ENCODE data around the gene RGS19. TPM values are rescaled to one million over a fixed set of nuclear protein-coding genes. Genes with fewer than 3 reads are reported as not detected.

Gene RGS19
- total and polyA plus RNA-seq, 3 donors from 2014 or later = 4.4 to 10.4 (median 7.3) TPM

DNA sequence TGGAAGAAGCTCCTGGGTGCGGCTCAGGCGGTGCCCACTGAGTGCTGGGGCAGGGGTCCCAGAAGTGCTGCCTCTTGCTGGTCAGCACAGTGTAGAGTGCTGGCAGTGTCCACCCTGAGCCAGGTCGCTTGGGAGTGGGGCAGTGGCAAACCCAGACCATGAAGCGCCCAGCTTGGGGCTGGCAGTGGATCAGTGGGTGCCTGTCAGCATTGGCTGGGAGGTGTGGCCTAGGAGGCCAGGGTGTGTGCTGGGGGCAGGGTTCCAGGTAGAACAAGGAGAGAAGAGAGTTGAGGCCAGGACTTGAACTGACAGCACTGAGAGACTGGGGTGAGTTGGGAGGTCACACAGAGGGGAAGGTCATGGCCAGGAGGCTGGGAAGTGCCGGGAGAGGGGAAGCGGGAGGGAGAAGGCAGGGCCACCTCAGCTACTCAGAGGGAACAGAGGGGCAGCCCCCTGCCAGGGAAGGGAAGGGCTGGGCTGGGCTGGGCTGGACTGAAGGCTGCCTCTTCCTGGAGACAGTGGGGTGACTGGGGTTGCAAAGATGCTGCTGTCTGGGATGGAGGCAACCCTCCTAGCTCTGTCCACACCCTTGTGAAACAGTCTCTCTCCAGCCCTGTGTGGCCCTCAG, 12.2 kb downstream of the RGS19 start:
- H3K4me1 ChIP-seq = peaks cover 20% of the 10 kb centered on the region
- 71 to 86% methylated on average over 2 to 6 of the region's 6 CpGs for WGBS, 2 donors
- no peaks in the 10 kb centered on the region for H3K9me3 ChIP-seq

DNA sequence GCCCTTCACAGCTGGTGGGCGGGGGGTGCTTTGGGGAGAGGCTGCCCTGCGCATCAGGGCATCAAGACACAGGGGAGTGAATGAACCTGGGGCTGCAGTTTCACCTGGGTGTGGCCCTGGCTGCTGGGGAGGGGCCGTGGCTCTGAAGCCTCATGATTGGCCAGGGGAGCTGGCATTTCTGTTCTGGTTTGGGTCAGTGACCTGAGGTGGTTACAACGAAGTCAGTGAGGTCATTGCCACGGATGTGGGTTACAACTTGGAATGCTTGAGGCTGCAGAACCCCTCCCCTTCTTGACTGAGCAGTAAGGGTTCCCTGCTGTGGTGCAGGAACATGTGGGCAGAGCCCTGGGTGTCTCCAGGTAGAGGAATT, 13.4 kb downstream of the RGS19 start:
- H3K9me3 ChIP-seq = no peaks in the 10 kb centered on the region
- H3K36me3 ChIP-seq (ENCODE audit: low read depth, missing control alignments) = no peaks in the 10 kb centered on the region
- H3K27ac ChIP-seq = no peak overlapping the region
- no peak overlapping the region for H3K4me3 ChIP-seq
- no peak for TF ChIP-seq POLR2A (IDR thresholded peaks at IDR 0.05)
- intact Hi-C loops (cut with DNase I; ENCODE audit: low total_unique reads) = no loop called here
- WGBS, 2 donors = 59 to 80% methylated on average over 1 to 5 of the region's 5 CpGs
- peaks cover 20% of the 10 kb centered on the region for H3K4me1 ChIP-seq
- no peaks in the 10 kb centered on the region for H3K27me3 ChIP-seq
- DNase-seq = no peak

More for the DNA sequence above, 12.2 kb downstream of the RGS19 start:
- intact Hi-C loops (cut with DNase I; ENCODE audit: low total_unique reads) = no loop called here
- H3K4me3 ChIP-seq = no peak overlapping the region
- H3K36me3 ChIP-seq (ENCODE audit: low read depth, missing control alignments) = no peaks in the 10 kb centered on the region
- H3K27ac ChIP-seq = no peak overlapping the region
- TF ChIP-seq, protein P1, sequence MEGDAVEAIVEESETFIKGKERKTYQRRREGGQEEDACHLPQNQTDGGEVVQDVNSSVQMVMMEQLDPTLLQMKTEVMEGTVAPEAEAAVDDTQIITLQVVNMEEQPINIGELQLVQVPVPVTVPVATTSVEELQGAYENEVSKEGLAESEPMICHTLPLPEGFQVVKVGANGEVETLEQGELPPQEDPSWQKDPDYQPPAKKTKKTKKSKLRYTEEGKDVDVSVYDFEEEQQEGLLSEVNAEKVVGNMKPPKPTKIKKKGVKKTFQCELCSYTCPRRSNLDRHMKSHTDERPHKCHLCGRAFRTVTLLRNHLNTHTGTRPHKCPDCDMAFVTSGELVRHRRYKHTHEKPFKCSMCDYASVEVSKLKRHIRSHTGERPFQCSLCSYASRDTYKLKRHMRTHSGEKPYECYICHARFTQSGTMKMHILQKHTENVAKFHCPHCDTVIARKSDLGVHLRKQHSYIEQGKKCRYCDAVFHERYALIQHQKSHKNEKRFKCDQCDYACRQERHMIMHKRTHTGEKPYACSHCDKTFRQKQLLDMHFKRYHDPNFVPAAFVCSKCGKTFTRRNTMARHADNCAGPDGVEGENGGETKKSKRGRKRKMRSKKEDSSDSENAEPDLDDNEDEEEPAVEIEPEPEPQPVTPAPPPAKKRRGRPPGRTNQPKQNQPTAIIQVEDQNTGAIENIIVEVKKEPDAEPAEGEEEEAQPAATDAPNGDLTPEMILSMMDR (IDR thresholded peaks at IDR 0.05) = no peak
- DNase-seq = no peak
- H3K27me3 ChIP-seq = no peaks in the 10 kb centered on the region

DNA sequence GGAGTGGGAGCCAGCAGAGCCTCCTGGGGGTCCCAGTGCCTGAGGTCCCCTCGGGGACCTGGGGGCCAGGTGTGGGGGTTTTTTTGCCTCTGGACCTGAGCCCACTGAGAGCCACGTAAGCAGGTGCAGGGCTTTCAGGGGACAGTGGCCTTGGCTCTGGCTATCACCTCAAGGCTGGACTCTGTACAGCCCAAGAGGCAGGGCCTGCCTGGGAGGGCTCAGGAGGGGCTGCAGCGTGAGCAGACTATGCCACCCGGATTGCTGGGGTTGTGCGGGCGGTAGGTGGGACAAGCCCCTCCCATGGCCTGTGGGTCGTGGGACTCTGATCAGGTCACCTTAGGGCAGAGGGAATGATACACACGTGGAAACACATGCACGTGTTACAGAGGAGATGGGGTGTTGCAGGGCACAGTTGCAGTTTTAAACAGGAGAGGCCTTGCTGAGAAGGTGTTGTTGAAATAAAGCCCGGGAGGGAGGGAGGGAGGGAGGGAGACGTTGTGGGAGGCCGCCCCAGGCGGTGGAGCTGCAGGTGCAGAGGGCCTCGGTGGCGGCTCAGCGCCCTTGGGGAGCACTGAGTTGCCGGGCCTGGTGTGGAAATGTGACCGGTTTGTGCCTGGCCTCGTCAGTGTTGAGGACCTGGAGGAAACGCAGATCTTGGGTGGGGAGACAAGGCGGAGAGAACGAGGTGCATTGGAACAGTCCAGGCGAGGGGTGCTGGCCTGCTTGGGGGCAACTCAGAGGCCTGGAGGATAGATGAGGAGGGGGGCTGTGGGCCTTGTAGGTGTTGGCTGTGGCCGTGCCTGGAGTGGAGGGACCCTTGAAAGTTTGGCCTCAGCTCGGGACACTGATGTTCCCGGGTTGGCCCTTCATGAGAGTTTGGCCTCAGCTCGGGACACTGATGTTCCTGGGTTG, 14.0 kb downstream of the RGS19 start:
- H3K4me3 ChIP-seq = no peak overlapping the region
- no peaks in the 10 kb centered on the region for H3K27me3 ChIP-seq
- peaks cover 20% of the 10 kb centered on the region for H3K4me1 ChIP-seq
- TF ChIP-seq, protein P1 (IDR thresholded peaks at IDR 0.05) = no peak
- no peaks in the 10 kb centered on the region for H3K36me3 ChIP-seq (ENCODE audit: low read depth, missing control alignments)
- intact Hi-C loops (cut with DNase I; ENCODE audit: low total_unique reads) = no loop called here
- H3K27ac ChIP-seq = no peak overlapping the region
- 59 to 68% methylated on average over 27 of the region's 27 CpGs for WGBS, 2 donors
- no peak for DNase-seq
- no peaks in the 10 kb centered on the region for H3K9me3 ChIP-seq

DNA sequence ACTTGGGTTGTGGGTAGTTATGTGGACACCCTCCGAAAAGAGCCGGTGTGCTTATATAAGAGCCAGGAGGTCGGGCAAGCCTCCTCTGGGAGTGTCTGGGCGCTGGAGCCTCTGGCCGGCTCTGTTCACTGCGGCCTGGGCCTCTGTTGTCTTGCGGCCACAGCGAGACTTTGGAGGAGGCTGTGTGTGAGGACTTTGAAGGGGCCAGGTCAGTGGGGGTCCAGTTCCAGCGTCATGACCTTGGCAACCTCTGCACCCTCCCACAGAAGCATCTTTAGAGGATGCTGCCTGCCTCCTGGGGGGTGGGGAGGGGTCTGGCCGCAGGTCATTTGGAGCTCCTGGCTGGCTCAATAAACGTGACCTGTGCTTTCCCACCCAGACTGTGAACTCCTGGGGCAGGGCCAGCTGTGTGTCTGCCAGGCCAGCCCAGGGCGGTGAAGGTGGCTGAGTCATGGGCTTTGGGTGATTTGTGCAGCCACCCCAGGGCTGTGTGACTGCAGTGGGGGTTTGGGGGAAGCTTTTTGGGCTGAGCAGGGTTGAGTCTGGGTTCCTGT, 15.1 kb downstream of the RGS19 start:
- Histone ChIP-seq H3K4me3 (peak overlapping the region; percentile 86 to 91), H3K9me3 (no peaks in the 10 kb centered on the region), H3K4me1 (peaks cover 20% of the 10 kb centered on the region), H3K27me3 (no peaks in the 10 kb centered on the region), H3K36me3 (ENCODE audit: low read depth, missing control alignments) (no peaks in the 10 kb centered on the region), H3K27ac (peak overlapping the region; percentile 65 to 85)
- intact Hi-C loops (cut with DNase I; ENCODE audit: low total_unique reads) = no loop called here
- DNase-seq = no peak
- TF ChIP-seq POLR2A (IDR thresholded peaks at IDR 0.05) = no peak
- TF ChIP-seq, protein P1 (IDR thresholded peaks at IDR 0.05) = no peak
- WGBS, 2 donors = 14% methylated on average over 10 to 12 of the region's 12 CpGs

DNA sequence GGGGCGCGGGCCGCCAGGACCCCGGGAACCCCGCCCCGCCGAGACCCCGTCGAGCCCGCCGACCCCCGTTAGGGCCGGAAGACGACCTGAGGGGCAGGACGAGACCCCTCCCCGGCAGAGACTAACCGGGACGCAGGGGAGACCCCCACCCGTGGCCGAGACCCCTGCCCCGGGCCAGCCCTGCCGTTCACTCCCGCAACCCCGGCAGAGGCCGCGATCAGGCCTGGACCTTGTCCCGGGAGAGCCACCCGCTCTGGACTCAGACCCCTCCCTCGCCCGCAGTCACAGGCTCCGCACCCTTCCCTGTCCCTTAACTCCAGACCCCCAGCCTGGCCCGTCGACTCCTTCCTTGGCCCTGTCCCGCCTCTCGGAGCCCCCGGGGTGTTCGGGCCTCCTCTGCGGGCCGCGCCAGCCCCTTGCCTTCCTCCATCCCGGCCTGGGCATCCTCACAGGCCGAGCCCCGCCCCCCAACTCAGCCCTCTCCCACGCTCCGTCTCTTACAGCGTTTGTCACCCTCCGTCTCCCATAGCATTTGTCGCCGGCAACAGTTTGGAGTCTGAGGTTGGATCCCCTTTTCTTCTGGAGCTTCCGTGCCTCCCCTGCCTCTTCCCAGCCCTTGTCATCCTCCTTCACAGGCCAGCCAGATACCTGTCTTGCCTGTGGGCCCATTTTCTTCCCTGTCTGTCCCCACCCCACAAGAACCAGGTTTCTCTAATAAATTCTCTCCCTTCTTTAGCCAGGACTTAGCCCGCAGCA, 15.8 kb downstream of the RGS19 start:
- TF ChIP-seq, protein P1 (IDR thresholded peaks at IDR 0.05) = no peak
- TF ChIP-seq POLR2A (IDR thresholded peaks at IDR 0.05) = no peak
- WGBS, 2 donors = 1% methylated on average over 31 to 44 of the region's 51 CpGs
- Histone ChIP-seq H3K4me3 (peak overlapping the region; percentile 86 to 91), H3K4me1 (peaks cover 20% of the 10 kb centered on the region), H3K27ac (peak overlapping the region; percentile 65 to 85), H3K27me3 (no peaks in the 10 kb centered on the region), H3K9me3 (no peaks in the 10 kb centered on the region), H3K36me3 (ENCODE audit: low read depth, missing control alignments) (no peaks in the 10 kb centered on the region)
- intact Hi-C loops (cut with DNase I; ENCODE audit: low total_unique reads) = no loop called here
- DNase-seq = peak; percentile 69
